Measurements from ENCODE around the gene FAM222B. TPM values are rescaled to one million over a fixed set of nuclear protein-coding genes. Genes with fewer than 3 reads are reported as not detected.
"Not testable (repeated sequence)": the region's sequence is repeated elsewhere in the genome, so short reads cannot be mapped to it uniquely, and the experiment has no call there.

FAM222B gene
- total RNA-seq, 4 donors from 2014 or later, result 10.7 to 18.0 (median 12.0) TPM

GRCh38 chr17:28724500-28725165, 118.0 kb downstream of the FAM222B start:
- 75% methylated on average over 10 of the region's 10 CpGs for WGBS, 2 donors
- TF ChIP-seq POLR2A (IDR thresholded peaks at IDR 0.05) (no peak), CTCF (IDR thresholded peaks at IDR 0.05) (no peak)
- intact Hi-C loops (cut with DNase I; ENCODE audit: low total_unique reads), result no loop called here
- no peak for DNase-seq (ENCODE audit: low spot score in 2 of 2)
- no peak overlapping the region for H3K4me3 ChIP-seq (ENCODE audit: low read depth, poor library complexity, severe bottlenecking)

- H3K4me3 ChIP-seq (ENCODE audit: low read depth, poor library complexity, severe bottlenecking); DNase-seq (ENCODE audit: low spot score in 2 of 2); intact Hi-C loops (cut with DNase I; ENCODE audit: low total_unique reads): not testable (repeated sequence)
- WGBS, 2 donors, result 68 to 69% methylated on average over 4 of the region's 4 CpGs
These were observed 118.6 kb downstream of the FAM222B start for GRCh38 chr17:28723836-28724499.

- WGBS, 2 donors, result 72 to 77% methylated on average over 6 of the region's 6 CpGs
- TF ChIP-seq POLR2A (IDR thresholded peaks at IDR 0.05) (no peak), CTCF (IDR thresholded peaks at IDR 0.05) (no peak)
- H3K4me3 ChIP-seq (ENCODE audit: low read depth, poor library complexity, severe bottlenecking), result no peak overlapping the region
- DNase-seq (ENCODE audit: low spot score in 2 of 2), result no peak
- intact Hi-C loops (cut with DNase I; ENCODE audit: low total_unique reads), result no loop called here
These were observed 119.3 kb downstream of the FAM222B start for GRCh38 chr17:28723159-28723835.

- DNase-seq (ENCODE audit: low spot score in 2 of 2), result no peak
- WGBS, 2 donors, result 75 to 77% methylated on average over 7 of the region's 7 CpGs
- TF ChIP-seq POLR2A (IDR thresholded peaks at IDR 0.05) (no peak), CTCF (IDR thresholded peaks at IDR 0.05) (no peak)
- H3K4me3 ChIP-seq (ENCODE audit: low read depth, poor library complexity, severe bottlenecking), result no peak overlapping the region
- intact Hi-C loops (cut with DNase I; ENCODE audit: low total_unique reads), result no loop called here
These were observed 120.0 kb downstream of the FAM222B start for GRCh38 chr17:28722417-28723158.

GRCh38 chr17:28720997-28721329, 121.6 kb downstream of the FAM222B start:
- intact Hi-C loops (cut with DNase I; ENCODE audit: low total_unique reads); DNase-seq (ENCODE audit: low spot score in 2 of 2): not testable (repeated sequence)
- H3K4me3 ChIP-seq (ENCODE audit: low read depth, poor library complexity, severe bottlenecking), result peak overlapping the region; percentile 75
- WGBS, 2 donors, result 29 to 31% methylated on average over 19 of the region's 19 CpGs

- TF ChIP-seq CTCF (IDR thresholded peaks at IDR 0.05) (no peak), POLR2A (IDR thresholded peaks at IDR 0.05) (no peak)
- peak overlapping the region; percentile 75 for H3K4me3 ChIP-seq (ENCODE audit: low read depth, poor library complexity, severe bottlenecking)
- intact Hi-C loops (cut with DNase I; ENCODE audit: low total_unique reads), result no loop called here
- 1 to 3% methylated on average over 28 to 30 of the region's 30 CpGs for WGBS, 2 donors
- no peak for DNase-seq (ENCODE audit: low spot score in 2 of 2)
These were observed 122.2 kb downstream of the FAM222B start for GRCh38 chr17:28720247-28720996.
